Stimulated activated CD4-positive, alpha-beta T cell treated with anti-CD3 and anti-CD28 coated beads, Interleukin-15, amount 100 ng/mL, for 24 hours (primary cell): ENCODE results near the gene OPCML.

Source experiments
- DNase-seq: peaks from one replicate; pipeline ENCODE4 v3.0.0-alpha.2; 2020

The OPCML gene

DNA sequence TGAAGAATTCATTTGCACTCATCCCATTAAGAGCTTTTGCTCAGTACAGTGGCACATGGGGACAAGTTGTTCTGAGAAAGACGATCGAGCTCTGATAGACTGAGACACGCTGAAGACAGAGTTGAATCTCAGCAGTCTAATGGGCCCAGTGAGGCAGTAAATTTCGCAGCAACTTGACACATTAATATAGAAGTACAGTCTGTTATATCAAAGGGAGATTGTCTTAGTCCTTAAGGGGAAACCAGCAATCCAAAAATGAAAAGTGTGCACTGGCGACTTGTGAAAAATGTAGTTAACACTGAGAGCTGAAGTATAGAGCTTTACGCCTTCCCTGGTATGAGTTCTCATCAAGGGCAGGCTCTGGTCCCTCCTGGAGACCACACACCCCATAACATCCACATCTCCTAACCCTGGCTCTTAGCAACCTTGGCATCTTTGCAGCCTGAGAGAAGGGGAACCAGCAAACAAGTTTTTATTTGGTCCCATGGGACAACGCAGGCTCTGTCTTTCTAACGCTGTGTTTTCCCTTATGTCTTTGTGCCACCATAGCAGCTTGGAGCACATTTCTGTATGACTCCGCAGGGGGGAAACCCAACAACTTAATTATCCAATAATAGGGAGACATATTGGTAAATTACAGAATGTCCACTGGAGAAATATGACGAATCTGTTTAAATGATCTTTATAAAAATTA, 952.5 kb downstream of the OPCML start:
- DNase-seq, result no peak

DNA sequence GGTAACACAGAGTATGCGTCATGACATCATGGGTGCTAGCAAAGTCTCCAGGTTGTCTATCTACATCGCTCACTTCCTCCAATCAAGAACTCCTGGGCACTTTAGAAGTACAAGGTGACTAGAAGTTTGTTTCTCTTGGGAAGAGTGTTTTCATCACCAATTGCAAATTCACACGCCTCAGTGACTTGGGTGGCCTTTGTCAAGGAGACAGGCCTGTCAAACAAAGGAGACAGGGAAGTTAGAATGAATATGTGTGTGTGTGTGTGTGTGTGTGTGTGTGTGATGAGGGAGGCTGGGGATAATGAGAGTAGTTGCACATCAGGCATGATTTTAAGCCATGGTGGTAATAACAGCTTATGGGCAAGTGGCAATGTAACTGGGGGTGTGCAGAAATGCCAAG, 953.2 kb downstream of the OPCML start:
- no peak for DNase-seq

DNA sequence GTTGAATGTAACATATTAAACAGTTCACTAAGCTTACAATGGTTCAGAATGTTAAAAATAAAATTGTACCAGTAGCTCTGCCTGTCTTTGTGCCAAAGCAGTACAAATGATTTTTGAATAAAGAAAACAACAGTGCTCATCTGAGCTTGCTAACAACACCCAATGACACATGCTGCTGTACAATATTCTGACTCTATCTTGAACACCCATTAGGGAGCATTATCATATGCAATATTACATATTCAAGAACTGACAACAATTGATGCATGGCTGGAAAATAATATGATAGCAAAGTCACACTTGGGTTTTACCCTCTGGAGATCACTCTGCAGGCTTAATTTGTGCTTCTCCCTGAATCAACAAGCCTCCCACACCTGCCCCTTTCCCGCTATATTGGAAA, 953.7 kb downstream of the OPCML start:
- DNase-seq, result no peak

DNA sequence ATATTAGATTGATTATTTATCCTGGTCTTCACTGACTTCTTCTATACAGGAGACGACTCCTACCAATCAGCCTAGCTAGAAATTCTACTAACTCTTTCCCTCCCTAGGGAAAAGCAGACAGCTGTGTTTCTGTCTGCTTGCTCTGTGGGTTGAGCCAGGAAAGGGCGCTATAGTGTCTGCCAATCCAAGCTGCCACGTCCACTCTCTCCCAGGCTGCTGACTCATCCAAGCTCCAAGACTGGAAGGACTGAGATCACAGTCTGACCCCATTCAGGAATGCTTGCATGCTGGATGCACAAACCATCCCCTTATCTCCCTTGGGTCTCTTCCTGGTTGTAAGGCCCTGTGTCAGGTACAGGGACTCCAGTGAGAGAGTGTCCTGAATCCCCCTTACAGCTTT, 955.6 kb downstream of the OPCML start:
- no peak for DNase-seq

DNA sequence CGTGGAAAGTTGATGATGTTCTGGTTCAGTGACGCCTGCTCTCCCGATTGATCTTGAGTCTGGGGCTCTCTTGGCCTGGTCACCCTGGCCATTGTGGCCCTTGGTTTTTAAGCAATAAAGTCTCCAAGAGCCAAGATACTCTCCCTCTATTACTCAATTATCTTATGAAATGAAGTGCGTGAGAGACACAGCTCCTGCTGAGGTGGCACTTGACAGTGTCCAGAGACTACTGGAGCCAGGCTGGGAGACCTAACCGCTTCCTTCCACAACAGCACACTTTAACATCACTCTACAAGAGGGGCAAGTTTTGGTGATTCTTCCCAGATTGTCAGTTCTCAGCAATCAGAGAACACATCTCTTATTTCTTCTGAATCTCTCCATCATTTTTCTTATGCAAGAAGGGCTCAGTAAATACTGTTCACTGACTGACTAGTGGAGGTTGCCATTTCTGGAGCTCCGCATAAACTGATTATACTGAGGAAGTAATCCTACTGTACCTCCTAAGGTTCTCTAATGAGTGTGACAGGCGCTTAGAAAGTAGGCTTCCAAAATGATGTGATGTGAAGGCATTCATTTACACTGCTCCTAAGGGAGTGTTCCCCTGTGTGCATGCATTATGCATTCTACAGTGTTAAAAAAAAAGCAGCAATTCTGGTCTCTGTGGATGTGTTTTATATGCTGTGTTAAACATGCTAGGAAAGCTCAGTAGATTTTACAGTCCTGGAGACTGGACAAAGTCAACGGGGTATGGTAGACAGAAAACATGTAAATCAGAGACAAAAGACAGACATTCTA, 968.0 kb downstream of the OPCML start:
- DNase-seq, result no peak

DNA sequence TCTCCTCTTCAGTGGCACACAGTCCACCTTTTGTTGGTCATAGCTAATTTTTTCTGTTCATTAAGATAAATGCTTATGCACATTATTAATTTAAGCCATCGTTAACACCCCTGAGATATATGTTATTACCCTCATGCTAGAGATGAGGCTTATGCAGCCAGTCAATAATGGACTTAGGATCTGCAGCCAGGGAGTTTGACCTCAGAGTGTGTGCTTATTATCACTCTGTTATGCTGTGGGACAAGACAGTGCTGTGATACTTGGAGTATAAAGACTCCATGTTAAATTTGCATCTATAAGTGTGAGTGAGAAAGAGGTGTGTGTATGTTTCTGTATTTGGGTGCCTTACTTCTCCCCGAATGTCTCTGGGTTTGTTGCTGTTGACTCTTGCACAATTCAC, 969.3 kb downstream of the OPCML start:
- no peak for DNase-seq

DNA sequence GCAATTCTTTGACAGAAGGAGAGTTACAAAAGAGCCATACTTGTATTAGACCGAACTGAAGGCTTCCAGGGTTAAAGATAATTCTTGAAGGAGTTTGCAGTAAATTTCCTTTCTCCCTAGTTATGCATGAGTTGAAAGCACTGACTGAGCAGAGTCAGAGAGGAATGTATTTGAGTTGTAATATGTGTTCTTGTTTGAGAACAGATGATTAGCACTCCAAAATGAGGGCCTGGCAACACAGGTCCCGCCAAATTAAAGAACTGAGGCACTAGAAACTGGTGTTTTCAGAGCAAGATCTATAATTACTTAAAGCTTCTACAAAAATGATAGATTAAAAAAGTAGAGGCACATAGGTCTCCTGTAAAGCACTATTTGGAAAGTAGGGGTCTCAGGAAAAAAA, 970.4 kb downstream of the OPCML start:
- no peak for DNase-seq

DNA sequence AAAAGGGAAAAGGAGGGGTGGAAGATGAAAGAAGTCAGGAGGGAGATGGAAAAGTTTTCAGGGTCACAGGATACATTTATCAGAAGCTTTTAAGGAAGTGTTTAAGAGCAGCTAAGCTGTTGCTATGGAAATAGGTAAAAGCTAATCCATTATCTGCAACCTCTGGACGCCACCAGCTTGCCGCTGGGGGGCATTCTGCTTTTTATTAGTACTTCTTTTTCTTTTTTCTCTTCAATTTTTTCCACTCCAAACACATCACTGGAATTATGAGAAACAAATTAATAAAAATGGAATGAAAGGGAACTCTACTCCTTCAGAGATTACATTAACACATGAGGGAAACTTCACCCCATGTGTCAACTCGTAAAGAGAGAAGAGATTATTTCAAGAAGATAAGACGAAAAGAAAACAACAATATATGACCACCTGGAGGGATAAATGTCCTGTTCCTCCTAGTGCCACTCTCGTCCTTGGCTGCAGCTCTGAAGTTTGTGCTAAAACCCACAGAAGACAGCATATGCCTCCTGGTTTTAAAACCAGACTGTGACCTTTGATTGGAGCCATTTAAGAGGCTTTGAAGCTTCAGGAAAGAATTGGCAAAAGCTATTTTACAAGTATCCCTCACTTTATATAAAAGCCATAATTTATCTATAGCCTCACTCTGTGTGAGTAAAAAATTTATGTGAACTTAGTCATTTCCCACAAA, 972.8 kb downstream of the OPCML start:
- no peak for DNase-seq

DNA sequence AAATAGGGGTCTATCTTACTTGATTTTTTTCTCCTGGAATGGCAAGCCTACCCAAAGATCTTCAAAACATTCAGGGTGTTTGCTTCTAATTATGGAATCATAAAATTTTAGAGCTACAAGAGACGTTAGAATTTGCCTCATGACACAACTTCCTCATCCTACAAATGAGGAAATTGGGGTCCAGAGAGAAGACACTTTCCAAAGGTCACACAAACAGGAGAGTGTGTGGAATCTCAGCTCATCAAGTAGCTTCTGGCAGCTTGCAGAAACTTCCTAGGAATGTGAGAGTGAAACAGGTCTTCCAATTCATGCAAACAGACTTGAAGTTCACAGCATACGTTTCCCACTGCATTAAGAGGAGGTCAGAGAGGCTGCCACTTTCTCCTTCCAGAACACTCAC, 976.0 kb downstream of the OPCML start:
- no peak for DNase-seq

DNA sequence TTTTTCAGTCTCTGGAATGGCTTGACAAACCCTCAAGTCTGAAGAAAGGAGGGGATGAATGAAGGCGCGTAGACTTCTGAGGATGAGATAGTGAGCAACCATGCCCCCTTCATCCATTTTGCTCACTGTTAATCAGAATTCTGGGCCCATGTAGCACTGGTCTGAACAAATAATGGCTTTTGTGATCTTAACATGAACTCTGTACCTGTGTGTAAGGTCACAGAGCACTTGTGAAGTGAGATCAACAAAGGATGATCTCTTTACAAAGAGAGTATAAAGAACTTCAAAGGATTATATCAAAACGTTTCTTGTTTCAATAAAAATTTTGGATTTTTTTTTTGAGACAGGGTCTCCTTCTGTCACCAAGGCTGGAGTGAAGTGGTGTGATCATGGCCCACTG, 976.7 kb downstream of the OPCML start:
- no peak for DNase-seq

DNA sequence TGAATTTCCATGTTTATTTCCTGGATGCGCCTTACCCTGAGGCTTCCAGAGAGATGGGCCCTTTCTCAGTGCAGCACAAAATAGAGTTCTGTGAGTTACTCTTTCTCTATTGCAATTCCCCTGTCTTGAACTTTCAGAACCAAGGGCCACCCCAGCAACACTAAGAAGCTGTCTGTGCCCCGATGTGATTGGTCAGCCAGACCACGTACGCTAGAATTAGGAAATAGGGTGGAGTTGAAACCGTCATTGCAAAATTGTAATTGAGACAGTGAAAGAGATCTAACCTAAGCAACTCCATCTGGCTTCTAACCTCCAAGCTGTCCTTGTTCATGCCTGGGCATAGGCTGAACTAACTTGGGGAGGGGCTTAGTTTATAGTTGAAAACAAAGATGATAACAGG, 981.3 kb downstream of the OPCML start:
- no peak for DNase-seq

DNA sequence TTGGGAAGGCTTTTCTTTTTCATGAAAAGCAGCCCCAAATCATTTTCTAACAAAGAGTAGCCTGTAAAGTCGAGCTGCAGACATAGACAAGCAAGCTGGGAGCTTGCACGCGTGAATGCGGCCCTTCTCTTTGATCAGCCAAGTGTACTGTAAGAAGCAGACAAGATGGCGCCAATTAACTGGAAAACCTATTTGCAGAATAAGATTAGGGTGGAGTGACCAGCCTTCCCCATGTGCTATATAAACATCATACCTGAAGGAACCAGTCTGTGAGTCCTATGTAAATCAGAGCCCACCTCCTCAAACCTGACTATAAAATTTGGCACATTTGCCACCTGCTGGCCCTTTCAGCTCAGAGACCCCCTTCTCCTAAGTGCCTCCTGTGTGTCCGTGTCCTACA, 982.7 kb downstream of the OPCML start:
- DNase-seq, result no peak

DNA sequence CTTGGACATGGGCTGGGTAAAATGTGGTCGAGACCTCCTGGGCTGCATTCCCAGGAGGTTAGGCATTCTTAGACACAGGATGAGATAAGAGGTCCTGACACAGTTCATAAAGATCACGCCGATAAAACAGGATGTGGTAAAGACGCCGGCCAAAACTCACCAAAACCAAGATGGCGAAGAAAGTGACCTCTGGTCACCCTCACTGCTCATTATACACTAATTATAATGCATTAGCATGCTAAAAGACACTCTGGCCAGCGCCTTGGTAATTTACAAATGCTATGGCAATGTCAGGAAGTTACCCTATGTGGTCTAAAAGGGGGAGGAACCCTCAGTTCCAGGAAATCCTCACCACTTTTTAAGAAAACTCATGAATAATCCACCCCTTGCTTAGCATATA, 983.3 kb downstream of the OPCML start:
- DNase-seq, result no peak

DNA sequence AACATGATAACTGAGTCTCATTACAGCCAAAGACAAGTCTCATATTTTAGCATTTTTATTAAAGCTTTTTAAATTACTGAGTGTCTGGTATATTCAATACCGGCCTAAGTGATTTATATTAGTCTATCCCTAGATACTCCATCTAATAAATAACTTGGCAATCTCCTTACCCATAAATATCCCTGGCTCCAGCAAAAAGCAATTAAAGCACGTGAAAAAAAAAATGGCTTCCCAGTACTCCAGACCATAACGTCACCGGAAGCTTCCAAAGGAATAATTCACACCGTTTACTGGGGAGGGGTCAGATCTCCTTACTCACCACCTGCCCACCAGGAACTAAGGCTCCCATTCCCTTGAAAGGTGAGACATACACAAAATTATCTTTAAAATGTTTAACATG, 988.3 kb downstream of the OPCML start:
- DNase-seq, result no peak

DNA sequence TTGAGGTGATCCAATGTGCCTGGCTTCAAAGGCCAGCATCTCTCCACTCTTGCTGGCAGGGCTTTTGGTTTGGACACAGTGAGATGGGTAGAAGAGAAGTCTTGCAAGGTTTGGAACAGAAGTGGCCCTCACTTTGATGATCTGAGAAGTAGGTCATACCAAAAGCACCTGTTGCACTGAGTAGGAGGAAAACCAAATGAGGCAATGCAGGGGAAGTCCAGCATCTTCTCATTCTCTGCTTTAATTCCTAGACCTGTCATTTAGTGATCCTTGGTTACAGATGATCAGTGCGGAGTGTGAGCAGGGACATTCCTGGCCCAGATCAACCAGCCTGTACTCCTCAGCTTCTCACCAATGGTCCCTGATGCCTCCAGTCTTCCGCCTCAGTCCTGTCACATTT, 990.5 kb downstream of the OPCML start:
- no peak for DNase-seq

DNA sequence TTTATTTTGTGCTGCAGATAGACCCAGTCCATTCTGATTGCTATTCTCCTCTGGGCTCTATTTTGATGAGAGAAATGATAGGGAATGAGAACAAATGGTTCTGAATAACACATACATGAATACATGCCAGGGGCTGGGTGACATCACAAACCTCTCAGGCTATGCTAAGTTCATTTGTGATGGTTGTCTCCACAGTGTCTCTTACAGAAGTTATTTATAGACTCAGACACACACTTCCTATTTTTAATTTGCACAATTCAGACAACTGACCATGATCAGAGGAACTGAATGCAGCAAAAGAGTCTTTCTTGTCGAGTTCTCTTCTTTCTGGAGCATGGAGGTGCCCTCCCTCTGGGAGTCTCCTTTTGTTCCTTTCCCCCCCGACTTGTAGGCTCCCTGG, 991.7 kb downstream of the OPCML start:
- no peak for DNase-seq

DNA sequence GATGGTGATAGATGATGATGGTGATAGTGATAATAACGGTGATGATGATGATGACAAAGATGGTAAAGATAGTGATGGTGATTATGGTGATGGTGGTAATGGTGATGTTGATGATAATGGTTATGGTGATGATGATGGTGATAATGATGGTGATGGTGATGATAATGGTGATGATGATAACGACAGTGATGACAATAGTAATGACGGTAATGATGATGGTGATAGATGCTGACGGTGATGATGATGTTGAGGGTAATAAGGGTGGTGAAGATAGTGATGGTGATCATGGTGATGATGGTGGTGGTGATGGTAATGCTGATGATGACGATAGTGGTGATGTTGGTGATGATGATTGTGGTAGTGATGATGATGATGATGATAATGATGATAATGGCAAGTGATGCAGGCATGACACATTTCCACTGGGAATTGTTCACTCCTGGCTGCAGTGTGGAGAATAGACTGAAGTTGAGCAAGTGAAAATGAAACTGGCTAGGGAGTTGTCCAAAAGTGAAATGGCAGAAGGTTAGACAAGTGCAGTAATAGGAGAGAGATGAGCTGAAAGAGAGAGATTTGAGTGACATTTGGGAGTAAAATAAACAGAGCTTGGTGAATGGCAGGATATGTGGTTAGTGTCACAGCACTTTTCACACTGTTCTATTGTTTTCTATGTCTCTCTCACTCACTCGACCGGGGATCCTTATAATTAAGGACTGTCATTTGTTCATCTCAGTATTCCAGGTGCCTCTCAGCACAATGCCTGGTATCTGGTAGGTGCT, 992.5 kb downstream of the OPCML start:
- no peak for DNase-seq

DNA sequence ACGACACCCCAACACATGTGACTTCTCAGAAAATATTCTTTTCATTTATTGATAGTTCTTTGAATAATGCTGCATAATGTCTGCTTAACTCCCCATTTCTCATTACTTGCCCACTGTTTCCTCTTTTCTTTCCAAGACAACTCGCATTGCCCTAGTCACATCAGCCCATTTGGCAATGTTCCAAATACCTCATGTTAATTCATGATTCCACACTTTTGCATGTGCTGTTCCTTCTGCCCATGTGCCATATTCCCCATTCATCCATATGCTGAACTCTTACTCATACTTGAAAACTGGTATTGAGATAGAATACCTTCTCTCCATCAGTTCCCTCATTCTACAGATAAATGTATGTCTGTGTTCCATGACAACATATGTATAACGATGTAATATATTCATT, 993.7 kb downstream of the OPCML start:
- DNase-seq, result no peak

DNA sequence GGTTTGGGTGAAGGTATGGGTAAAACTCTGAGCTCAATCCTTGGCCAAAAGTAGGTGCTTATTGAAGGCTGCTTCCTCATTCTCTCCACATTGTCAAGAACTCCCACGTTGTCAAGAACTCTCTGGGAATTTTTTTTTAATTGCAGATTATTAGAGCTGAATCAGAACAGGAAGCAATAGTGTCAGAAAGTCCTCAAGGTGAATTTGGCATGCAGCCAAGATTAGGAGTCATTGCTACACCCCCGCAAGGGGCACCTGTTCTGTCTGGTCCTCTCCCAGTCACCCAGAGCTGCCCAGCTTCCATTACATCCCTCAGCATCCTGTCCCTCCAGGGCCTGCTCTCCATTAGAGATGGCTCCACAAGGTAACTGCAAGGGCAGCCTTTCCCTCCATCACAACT, 996.5 kb downstream of the OPCML start:
- no peak for DNase-seq

DNA sequence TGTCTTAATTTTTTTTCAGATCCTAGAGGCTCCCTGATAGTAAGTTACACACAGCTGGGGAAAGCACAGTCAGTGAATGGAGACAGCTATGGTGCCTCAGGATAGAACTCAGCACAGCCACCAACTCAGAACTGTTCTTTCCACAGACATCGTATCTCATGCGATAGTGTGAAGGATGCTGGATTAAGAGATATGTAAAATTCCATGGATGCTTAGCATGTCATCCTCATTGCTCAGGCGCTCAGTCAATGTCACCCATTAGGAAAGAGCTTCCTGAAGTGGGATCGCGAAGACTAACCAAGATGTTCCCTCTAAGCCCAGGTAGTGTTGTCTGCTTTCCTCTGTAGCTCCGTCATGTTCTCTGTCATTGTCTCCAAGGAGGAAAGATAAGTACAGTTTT, 1000.4 kb downstream of the OPCML start:
- DNase-seq, result no peak

DNA sequence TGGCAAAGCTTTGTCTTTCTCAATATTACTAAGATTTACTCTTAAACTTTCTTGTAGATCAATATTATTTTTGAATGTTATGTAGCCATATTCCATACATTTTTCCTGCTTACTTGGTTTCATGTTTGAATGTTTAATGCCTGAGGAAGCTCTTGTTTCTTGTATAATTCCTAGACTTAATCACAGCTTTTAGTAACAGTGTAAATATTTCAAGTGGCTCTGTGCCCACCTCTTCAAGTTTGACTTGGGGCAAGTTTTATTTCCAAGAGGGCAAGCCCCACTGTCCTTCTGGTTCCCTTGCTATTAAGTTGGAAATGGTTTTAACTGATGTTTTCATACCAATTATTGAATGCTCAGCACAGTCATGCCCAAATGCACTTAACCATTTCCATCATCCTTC, 1004.1 kb downstream of the OPCML start:
- no peak for DNase-seq

DNA sequence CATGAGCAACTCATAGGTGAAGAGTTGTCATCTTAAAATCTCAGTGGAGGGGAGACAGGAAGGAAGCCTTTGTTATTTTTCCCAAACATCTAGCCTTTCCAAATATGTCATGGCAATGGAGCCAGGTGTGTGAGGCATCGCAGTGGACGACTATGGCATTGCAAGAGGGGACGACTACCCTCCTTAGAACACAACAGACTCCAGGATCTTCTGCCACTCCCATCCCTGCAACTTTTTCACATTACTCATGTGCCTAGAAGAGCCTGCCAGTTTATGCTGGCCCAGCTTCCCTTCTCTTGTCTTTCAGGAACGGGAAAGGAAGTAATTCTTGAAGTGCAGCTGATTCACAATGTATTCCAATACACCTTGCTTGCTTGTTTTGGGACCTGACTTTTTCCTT, 1008.4 kb downstream of the OPCML start:
- no peak for DNase-seq

DNA sequence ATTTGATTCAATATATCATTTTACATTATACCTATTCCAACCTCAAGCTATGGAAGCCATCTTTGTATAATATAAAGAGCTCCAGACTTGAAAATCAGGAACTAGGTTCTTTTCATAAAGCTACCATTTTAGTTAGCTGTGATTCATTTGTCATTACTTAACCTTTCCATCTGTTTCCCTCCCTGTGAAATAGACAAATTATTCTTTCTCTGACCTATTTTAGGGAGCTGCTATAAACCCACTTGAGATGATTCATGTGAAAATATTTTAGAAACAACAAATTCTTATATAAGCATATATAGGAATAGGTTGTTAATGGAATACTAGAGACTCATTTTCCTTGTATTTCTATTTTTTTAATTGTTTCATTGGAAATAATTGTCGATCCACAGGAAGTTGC, 1012.1 kb downstream of the OPCML start:
- no peak for DNase-seq
